GM23248 (cell line): Measurements from ENCODE around the gene ARMH3. TPM values are rescaled to one million over a fixed set of nuclear protein-coding genes. Genes with fewer than 3 reads are reported as not detected.

Source experiments
- DNase-seq: peaks from one replicate; pipeline ENCODE4 v3.0.0-alpha.2; 2015
- H2AFZ ChIP-seq: fragments of 200-600 bp; sonication (generic); 2 replicates; pipeline ENCODE4 v1.6.1; 2016; ENCODE audit warnings: antibody characterized with exemption
- H3F3A ChIP-seq: fragments of 200-600 bp; sonication (generic); 2 replicates; pipeline ENCODE4 v1.6.1; 2016; ENCODE audit warnings: mild to moderate bottlenecking, antibody characterized with exemption, mixed run types; ENCODE audit not compliant: insufficient read depth
- H3K27ac ChIP-seq: fragments of 200-600 bp; sonication (generic); 2 replicates; pipeline ENCODE4 v1.5.1; 2016; ENCODE audit warnings: mild to moderate bottlenecking
- H3K27me3 ChIP-seq: fragments of 200-600 bp; sonication (generic); replicated peaks from 2 replicates; pipeline ENCODE4 v1.6.1; 2016; ENCODE audit warnings: mild to moderate bottlenecking; ENCODE audit not compliant: insufficient read depth
- H3K36me3 ChIP-seq: fragments of 200-600 bp; sonication (generic); 2 replicates; pipeline ENCODE4 v1.6.1; 2016; ENCODE audit warnings: low read depth, mild to moderate bottlenecking
- H3K4me1 ChIP-seq: fragments of 200-600 bp; sonication (generic); 2 replicates; pipeline ENCODE4 v1.6.1; 2016; ENCODE audit warnings: mild to moderate bottlenecking; ENCODE audit not compliant: insufficient read depth
- H3K4me2 ChIP-seq: fragments of 200-600 bp; sonication (generic); one replicate; pipeline ENCODE4 v1.6.1; 2016; ENCODE audit warnings: mild to moderate bottlenecking; ENCODE audit not compliant: unreplicated experiment
- H3K4me3 ChIP-seq: fragments of 200-600 bp; sonication (generic); 2 replicates; pipeline ENCODE4 v1.5.1; 2016; ENCODE audit warnings: mild to moderate bottlenecking
- H3K79me2 ChIP-seq: fragments of 200-600 bp; sonication (generic); 2 replicates; pipeline ENCODE4 v1.6.1; 2016; ENCODE audit warnings: mild to moderate bottlenecking; ENCODE audit not compliant: insufficient read depth
- H3K9ac ChIP-seq: fragments of 200-600 bp; sonication (generic); 2 replicates; pipeline ENCODE4 v1.6.1; 2016; ENCODE audit warnings: mild to moderate bottlenecking
- H3K9me2 ChIP-seq: fragments of 200-600 bp; sonication (generic); 2 replicates; pipeline ENCODE4 v1.6.1; 2016; ENCODE audit warnings: mixed run types, mild to moderate bottlenecking, moderate library complexity; ENCODE audit not compliant: insufficient read depth
- H3K9me3 ChIP-seq: fragments of 200-600 bp; sonication (generic); one replicate; pipeline ENCODE4 v1.6.1; 2017; ENCODE audit warnings: low read depth
- H4K20me1 ChIP-seq: fragments of 200-600 bp; sonication (generic); 2 replicates; pipeline ENCODE4 v1.6.0; 2016; ENCODE audit not compliant: insufficient read depth
- EZH2 ChIP-seq: fragments of 200-600 bp; sonication (generic); IDR thresholded peaks from 2 replicates; pipeline ENCODE4 v1.6.1; 2018; ENCODE audit warnings: antibody characterized with exemption, mild to moderate bottlenecking; ENCODE audit not compliant: insufficient read depth, poor library complexity, severe bottlenecking
- EZH2phosphoT487 ChIP-seq: fragments of 200-600 bp; sonication (generic); IDR thresholded peaks from 2 replicates; pipeline ENCODE4 v1.6.1; 2018; ENCODE audit warnings: antibody characterized with exemption, moderate library complexity, mild to moderate bottlenecking, low read depth; ENCODE audit not compliant: insufficient read depth
- whole genome bisulfite sequencing, 2 experiments: methylation state at CpG; one replicate each; pipeline ENCODE4 v1.1.6; 2015 to 2017; ENCODE audit warnings: low lambda C conversion rate in 2 of 2, low coverage in 1 of 2; ENCODE audit errors: missing lambda C conversion rate in 2 of 2; 5-methylcytosine and 5-hydroxymethylcytosine counted together
- in situ Hi-C: fragments of 300-500 bp; cut with MboI; formaldehyde crosslinking; loops from 2 replicates; pipeline ENCODE4 v1.15.0; 2020
- polyA plus RNA-seq: library from polyadenylated mRNA; unstranded; fragments of >200 nt; fragmentation: Nextera tagmentation; extraction: Ambion mirVana; gene quantifications from 2 replicates; pipeline ENCODE4 v1.2.1, GENCODE V29; 2016
- total RNA-seq: library from RNA; depleted of rRNA; stranded (reverse); fragments of >200 nt; shearing (Covaris generic); gene quantifications from 2 replicates; pipeline ENCODE4 v1.2.3, GENCODE V29; 2014

ARMH3 gene
- total and polyA plus RNA-seq, 2 experiments from 2014 or later = 9.0 to 9.5 TPM

DNA sequence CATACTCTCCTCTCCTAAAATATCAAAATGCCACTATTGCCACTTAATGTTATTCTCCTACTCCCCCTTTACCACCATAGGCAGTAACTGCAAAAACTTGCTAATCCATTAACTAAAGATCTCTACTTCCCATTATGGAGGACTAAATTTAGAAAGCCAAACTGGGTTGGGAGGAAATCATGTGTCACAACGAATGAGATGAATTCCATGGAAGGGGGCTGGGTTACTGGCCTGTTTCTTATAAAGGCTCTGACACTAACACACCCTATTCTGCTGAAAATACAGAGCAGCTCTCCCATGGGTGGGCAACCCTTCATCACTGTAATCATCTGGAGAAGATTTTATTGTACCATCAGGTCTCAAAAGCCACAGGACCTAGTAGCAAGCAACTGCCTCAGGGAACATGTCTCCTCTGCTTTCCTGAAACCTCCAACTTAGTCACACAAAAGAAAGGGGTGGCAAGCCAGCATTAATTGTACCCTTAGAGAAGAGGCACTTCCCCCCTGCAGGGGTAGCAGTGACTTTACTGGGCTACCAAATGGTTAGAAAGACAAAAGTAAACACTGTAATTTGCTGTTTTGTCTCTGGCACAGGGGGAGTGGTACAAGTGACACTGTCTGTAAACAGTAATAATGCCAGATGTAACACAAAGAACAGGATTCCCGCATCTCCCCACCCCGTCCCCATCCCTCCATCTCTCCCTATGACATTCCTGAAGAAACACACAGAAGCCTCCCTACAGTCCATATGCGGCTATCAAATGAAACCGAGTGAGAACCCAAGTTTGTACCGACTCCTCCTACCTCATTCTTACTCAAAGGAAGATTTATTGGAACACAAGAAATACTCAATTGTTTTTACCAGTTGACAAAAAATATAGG is 81.6 kb downstream of the ARMH3 start:
- Histone ChIP-seq H3K27me3 (no peaks in the 10 kb centered on the region), H3K79me2 (no peaks in the 10 kb centered on the region), H3K4me2 (peak overlapping the region; percentile 7), H3K9ac (no peak overlapping the region), H3K36me3 (0 out of 2 replicates have a peak, but pooled peaks cover 12% of the 10 kb centered on the region), H3K4me1 (peaks cover 13% of the 10 kb centered on the region), H3K4me3 (no peak overlapping the region), H3K9me2 (no peaks in the 10 kb centered on the region), H4K20me1 (no peaks in the 10 kb centered on the region), H2AFZ (no peak overlapping the region), H3K9me3 (no peaks in the 10 kb centered on the region), H3F3A (no peaks in the 10 kb centered on the region), H3K27ac (no peak overlapping the region)
- DNase-seq = peak; percentile 50
- TF ChIP-seq EZH2phosphoT487 = no peak
- TF ChIP-seq EZH2 = no peak
- in situ Hi-C loops = no loop called here
- WGBS, 2 experiments = 72 to 76% methylated on average over 6 of the region's 6 CpGs

DNA sequence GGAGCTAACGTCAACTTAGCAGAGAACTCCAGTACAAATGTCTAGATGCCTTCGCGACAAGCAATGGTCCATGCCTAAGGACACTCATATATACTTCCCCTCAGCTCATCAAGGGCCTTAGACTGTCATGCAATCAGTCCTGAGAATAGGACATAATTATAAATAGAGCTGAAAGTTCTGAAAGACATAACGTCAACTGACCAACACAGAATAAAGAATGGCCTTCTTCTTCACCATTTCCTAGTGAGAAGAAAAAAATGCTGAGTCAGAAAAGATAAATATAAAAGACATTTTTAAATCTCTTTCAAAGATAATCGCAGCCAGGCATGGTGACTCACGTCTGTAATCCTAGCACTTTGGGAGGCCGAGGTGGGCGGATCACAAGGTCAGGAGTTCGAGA is 83.2 kb downstream of the ARMH3 start:
- 83 to 88% methylated on average over 9 of the region's 9 CpGs for WGBS, 2 experiments
- Histone ChIP-seq H3K27ac (no peak overlapping the region), H3F3A (no peaks in the 10 kb centered on the region), H3K4me2 (no peak overlapping the region), H2AFZ (no peak overlapping the region), H3K79me2 (no peaks in the 10 kb centered on the region), H3K36me3 (0 out of 2 replicates have a peak, but pooled peaks cover 12% of the 10 kb centered on the region), H3K9me2 (no peaks in the 10 kb centered on the region), H3K4me1 (peaks cover 16% of the 10 kb centered on the region), H3K27me3 (no peaks in the 10 kb centered on the region), H4K20me1 (no peaks in the 10 kb centered on the region), H3K9me3 (no peaks in the 10 kb centered on the region), H3K4me3 (no peak overlapping the region), H3K9ac (no peak overlapping the region)
- in situ Hi-C loops = no loop called here
- TF ChIP-seq EZH2 (no peak), EZH2phosphoT487 (no peak)
- no peak for DNase-seq

- 0 out of 2 replicates have a peak, but pooled peaks cover 12% of the 10 kb centered on the region for H3K36me3 ChIP-seq
- no peaks in the 10 kb centered on the region for H4K20me1 ChIP-seq
- no peak overlapping the region for H3K9ac ChIP-seq
- H3K4me1 ChIP-seq = peaks cover 19% of the 10 kb centered on the region
- in situ Hi-C loops = no loop called here
- no peaks in the 10 kb centered on the region for H3K9me2 ChIP-seq
- H3F3A ChIP-seq = no peaks in the 10 kb centered on the region
- H3K9me3 ChIP-seq = no peaks in the 10 kb centered on the region
- H3K4me3 ChIP-seq = no peak overlapping the region
- 54% methylated on average over 4 of the region's 4 CpGs for WGBS, 2 experiments
- no peaks in the 10 kb centered on the region for H3K27me3 ChIP-seq
- no peak overlapping the region for H3K27ac ChIP-seq
- no peak overlapping the region for H2AFZ ChIP-seq
- no peak for DNase-seq
- no peak overlapping the region for H3K4me2 ChIP-seq
- no peak for TF ChIP-seq EZH2
- no peak for TF ChIP-seq EZH2phosphoT487
- peaks cover 7% of the 10 kb centered on the region; the same call in 1 of the 2 replicates for H3K79me2 ChIP-seq
Observed at GRCh38 chr10:101969412-101969922, 86.5 kb downstream of the ARMH3 start.

DNA sequence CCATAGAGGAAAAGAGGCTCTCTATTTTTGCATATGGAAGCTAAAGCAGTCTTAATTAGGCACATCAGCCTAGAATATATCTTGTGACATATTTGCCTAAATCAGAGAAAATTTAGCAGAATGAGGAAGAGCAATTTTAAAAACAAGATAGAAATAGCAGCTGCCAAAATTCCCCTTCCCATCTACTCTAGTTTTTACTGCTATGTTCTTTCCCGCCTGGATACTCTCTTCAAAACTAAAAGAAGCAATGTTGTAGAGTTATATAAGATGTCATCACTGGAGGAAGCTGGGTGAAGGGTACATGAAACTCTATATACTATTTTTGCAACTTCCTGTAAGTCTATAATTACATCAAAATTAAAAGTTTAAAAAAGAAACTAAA is 87.0 kb downstream of the ARMH3 start:
- in situ Hi-C loops = no loop called here
- no peaks in the 10 kb centered on the region for H3K27me3 ChIP-seq
- peaks cover 13% of the 10 kb centered on the region for H3K4me1 ChIP-seq
- no peak overlapping the region for H3K4me2 ChIP-seq
- peaks cover 7% of the 10 kb centered on the region; the same call in 1 of the 2 replicates for H3K79me2 ChIP-seq
- no peak for TF ChIP-seq EZH2phosphoT487
- no peak for TF ChIP-seq EZH2
- no peak overlapping the region for H2AFZ ChIP-seq
- H3K9me3 ChIP-seq = no peaks in the 10 kb centered on the region
- 92 to 96% methylated on average over 1 of the region's 1 CpG for WGBS, 2 experiments
- H3K9ac ChIP-seq = no peak overlapping the region
- H3K4me3 ChIP-seq = no peak overlapping the region
- H3F3A ChIP-seq = no peaks in the 10 kb centered on the region
- H4K20me1 ChIP-seq = no peaks in the 10 kb centered on the region
- H3K9me2 ChIP-seq = no peaks in the 10 kb centered on the region
- 0 out of 2 replicates have a peak, but pooled peaks cover 12% of the 10 kb centered on the region for H3K36me3 ChIP-seq
- no peak for DNase-seq
- no peak overlapping the region for H3K27ac ChIP-seq
